GM12878 (cell line): ENCODE measurements around the gene TMEM150B.

Experiments
- CHD2 ChIP-seq: IDR thresholded peaks from 2 replicates; pipeline ENCODE4 v1.6.1; 2011; ENCODE audit warnings: low read depth, low read length, improper control_type of control experiment, borderline replicate concordance
- CTCF ChIP-seq, 3 experiments: IDR thresholded peaks in 2 of 3; conservative IDR thresholded peaks in 1 of 3; 2 replicates each; pipeline ENCODE4 v1.5.1; 2011; ENCODE audit warnings: low read depth in 3 of 3, low read length in 3 of 3, mild to moderate bottlenecking in 3 of 3, control low read depth in 2 of 3, moderate library complexity in 2 of 3, inconsistent platforms in 1 of 3, mixed read lengths in 1 of 3; ENCODE audit not compliant: control insufficient read depth in 2 of 3, insufficient read depth in 1 of 3; ENCODE audit errors: extremely low read depth in 1 of 3
- HDAC2 ChIP-seq: fragments of 200-600 bp; sonication (generic); IDR thresholded peaks from 2 replicates; pipeline ENCODE4 v1.6.1; 2017
- MEF2A ChIP-seq: IDR thresholded peaks from 2 replicates; pipeline ENCODE4 v1.6.1; 2011; ENCODE audit warnings: low read depth, mild to moderate bottlenecking, low read length, moderate library complexity; ENCODE audit not compliant: insufficient read depth
- MTA3 ChIP-seq: IDR thresholded peaks from 2 replicates; pipeline ENCODE4 v1.6.1; 2012; ENCODE audit warnings: low read length, inconsistent platforms, borderline replicate concordance
- ZNF24 ChIP-seq: fragments of 450-650 bp; IDR thresholded peaks from 2 replicates; pipeline ENCODE4 v1.6.1; 2017; ENCODE audit warnings: antibody characterized with exemption, mild to moderate bottlenecking
- ZNF274 ChIP-seq: IDR thresholded peaks from one replicate; pipeline ENCODE4 v1.8.0; 2011; ENCODE audit not compliant: insufficient read length, insufficient read depth

- TF ChIP-seq ZNF24 = no peak
- TF ChIP-seq CTCF (IDR thresholded peaks at IDR 0.05 in 2 of 3, conservative IDR thresholded peaks at IDR 0.05 in 1 of 3; ENCODE audit: control insufficient read depth in 2 of 3, extremely low read depth in 1 of 3, insufficient read depth in 1 of 3, low read depth in 3 of 3, low read length in 3 of 3) = no peak
- TF ChIP-seq MEF2A = no peak
- no peak for TF ChIP-seq HDAC2
- no peak for TF ChIP-seq MTA3
- no peak for TF ChIP-seq CHD2
- no peak for TF ChIP-seq ZNF274
Observed at GRCh38 chr19:55344444-55344843, 19.3 kb upstream of the TMEM150B start.
